Activated CD4-positive, alpha-beta T cell treated with anti-CD3 and anti-CD28 coated beads for 48 hours (primary cell): Measurements from ENCODE around the gene CCNC.

Experiments used
- DNase-seq: peaks from one replicate; pipeline ENCODE4 v3.0.0-alpha.2; 2020

Gene CCNC

GRCh38 chr6:99543968-99544367, 24.5 kb downstream of the CCNC start:
- no peak for DNase-seq

DNA sequence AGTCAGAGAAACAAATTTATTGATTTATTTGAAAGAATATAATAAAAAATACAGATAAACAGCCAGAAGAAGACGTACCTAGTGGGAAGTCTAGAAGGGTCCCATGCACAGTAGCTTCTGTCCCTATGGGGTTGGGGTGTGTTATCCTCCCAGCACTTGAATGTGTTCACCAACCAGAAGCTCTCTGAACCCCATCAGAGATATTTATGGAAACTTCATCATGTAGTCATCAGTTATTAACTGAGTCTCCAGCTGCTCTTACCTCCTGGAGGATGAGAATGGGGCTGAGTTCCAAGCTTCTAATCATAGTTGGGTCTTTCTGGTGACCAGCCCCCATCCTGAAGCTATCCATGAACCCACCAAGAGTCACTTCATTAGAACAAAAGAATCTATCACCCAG, 37.8 kb downstream of the CCNC start:
- DNase-seq: no peak

- DNase-seq: no peak
These were observed 45.9 kb downstream of the CCNC start for GRCh38 chr6:99522531-99522930.

GRCh38 chr6:99521633-99522151, 46.8 kb downstream of the CCNC start:
- DNase-seq: no peak

DNA sequence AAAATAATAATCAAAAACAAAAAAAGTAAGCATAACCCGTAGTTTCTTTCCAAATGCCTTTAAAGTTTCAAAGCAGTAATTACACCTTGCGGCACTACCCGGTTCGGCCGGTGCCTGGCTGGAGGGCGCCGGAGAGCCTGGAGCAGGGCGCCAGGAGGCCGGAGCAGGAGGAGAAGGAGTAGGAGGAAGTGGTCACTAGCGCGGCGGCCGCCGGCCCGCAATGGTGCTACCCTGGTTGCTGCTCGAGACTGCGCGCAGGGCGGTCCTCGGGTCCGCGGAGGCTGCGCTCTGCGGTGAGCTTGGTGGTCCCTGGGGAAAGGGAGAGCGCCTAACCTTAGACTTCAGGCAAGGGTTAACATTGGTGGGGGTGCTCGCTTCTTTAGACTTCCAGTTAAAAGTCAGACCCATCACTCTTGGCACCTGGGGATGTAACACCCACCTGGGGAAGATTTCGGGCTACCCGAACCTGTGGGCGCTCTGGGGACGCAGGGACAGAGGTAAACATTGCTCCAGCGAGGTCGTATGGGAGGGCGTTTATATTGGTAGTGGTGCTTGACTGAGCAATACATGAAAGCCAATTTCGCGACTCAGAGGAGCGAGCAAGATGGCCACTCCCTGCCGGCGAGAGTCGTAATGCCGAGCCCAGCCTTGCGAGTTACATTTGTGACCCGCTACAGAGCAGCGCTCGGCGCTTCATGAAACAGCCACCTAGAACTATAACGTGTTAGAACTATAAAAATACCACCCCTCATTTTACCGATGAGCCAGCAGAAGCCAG, 47.4 kb downstream of the CCNC start:
- peak; percentile 78 for DNase-seq

- no peak for DNase-seq
These were observed 49.0 kb downstream of the CCNC start for GRCh38 chr6:99519446-99519845.

GRCh38 chr6:99514089-99514488, 54.4 kb downstream of the CCNC start:
- no peak for DNase-seq

- DNase-seq: no peak
These were observed 56.4 kb downstream of the CCNC start for GRCh38 chr6:99512033-99512432.

GRCh38 chr6:99507648-99508047, 60.8 kb downstream of the CCNC start:
- no peak for DNase-seq

DNA sequence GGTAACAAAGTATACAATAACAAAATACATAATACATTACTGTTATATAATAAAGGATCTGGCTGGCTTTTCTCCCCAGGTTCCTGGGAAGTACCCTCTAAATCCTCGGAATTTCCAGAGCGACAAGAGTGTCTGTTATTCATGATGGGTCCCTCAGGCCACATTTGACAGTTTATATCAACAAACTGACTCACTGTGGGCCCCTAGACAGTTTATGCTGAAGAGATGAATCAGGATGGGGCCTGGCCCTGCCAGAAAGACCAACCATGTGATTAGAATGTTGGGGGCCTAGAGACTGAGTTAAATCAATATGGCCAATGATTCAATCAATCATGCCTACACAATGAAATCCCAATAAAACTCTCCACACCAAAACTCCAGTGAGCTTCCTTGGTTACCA, 66.7 kb downstream of the CCNC start:
- no peak for DNase-seq

DNA sequence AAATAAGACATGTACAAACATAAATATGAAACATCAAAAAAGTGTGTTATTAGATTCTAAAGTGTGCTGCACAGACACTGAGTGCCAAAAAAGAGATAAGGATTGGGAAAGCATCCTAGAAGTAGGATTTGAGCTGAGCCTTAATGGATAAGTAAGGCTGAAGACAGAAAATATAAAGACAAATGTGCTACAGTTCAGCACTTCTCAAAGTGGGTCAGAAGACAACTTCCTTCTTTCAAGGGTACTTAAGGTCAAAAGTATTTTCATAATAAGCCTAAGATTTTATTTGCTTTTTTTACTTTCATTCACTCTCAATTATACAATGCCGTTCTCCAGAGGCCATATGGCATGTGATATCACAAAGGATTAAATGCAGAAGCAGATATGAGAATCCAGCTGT, 70.0 kb downstream of the CCNC start:
- no peak for DNase-seq

GRCh38 chr6:99495466-99495865, 73.0 kb downstream of the CCNC start:
- DNase-seq: no peak
